Cardiac fibroblast (primary cell): ENCODE results near the gene LRRN4.

Experiments used
- DNase-seq, 2 donors: peaks; one replicate each; pipeline versions ENCODE4 v3.0.0 to v3.0.0-alpha.2; 2010; ENCODE audit warnings: low read depth in 2 of 2
- H3K4me3 ChIP-seq, 2 donors: replicated peaks in 1 of 2; 1 replicate in 1 of 2; 2 replicates in 1 of 2; pipeline ENCODE4 v1.5.1; 2011; ENCODE audit warnings: low read depth in 2 of 2, low read length in 2 of 2, mild to moderate bottlenecking in 2 of 2, moderate library complexity in 1 of 2
- TF ChIP-seq, protein P1 (sequence below): IDR thresholded peaks from one replicate; pipeline ENCODE4 v1.5.1; 2011; ENCODE audit warnings: low read depth, mild to moderate bottlenecking, low read length, inconsistent platforms

Gene LRRN4

GRCh38 chr20:6066582-6066981, 12.7 kb upstream of the LRRN4 start:
- DNase-seq, result no peak
- no peak overlapping the region for H3K4me3 ChIP-seq
- TF ChIP-seq, protein P1, sequence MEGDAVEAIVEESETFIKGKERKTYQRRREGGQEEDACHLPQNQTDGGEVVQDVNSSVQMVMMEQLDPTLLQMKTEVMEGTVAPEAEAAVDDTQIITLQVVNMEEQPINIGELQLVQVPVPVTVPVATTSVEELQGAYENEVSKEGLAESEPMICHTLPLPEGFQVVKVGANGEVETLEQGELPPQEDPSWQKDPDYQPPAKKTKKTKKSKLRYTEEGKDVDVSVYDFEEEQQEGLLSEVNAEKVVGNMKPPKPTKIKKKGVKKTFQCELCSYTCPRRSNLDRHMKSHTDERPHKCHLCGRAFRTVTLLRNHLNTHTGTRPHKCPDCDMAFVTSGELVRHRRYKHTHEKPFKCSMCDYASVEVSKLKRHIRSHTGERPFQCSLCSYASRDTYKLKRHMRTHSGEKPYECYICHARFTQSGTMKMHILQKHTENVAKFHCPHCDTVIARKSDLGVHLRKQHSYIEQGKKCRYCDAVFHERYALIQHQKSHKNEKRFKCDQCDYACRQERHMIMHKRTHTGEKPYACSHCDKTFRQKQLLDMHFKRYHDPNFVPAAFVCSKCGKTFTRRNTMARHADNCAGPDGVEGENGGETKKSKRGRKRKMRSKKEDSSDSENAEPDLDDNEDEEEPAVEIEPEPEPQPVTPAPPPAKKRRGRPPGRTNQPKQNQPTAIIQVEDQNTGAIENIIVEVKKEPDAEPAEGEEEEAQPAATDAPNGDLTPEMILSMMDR, result no peak

DNA sequence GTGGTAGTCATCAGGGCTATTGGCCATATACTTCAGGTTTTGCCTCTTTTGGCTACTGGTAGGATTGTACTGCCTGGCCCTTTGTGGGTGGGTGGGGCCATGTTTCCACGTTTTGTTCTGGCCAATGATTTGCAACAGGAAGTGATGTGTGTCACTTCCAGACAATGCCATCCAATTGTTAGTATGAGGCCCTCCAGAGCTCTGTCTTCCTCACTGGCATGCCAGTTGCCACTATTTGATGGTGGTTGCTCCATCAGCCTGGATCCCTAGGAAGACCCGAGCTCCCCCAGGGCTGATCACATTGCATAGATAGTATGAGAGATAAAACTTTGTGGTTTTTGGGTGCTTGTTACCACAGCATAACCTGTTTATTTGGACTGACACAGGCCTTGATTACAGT, 7.7 kb upstream of the LRRN4 start:
- no peak for DNase-seq
- TF ChIP-seq, protein P1, result no peak
- H3K4me3 ChIP-seq, result no peak overlapping the region

- no peak overlapping the region for H3K4me3 ChIP-seq
- no peak for DNase-seq
- TF ChIP-seq, protein P1, result no peak
Observed at GRCh38 chr20:6060213-6060612, 6.4 kb upstream of the LRRN4 start.

GRCh38 chr20:6058684-6059295, 4.9 kb upstream of the LRRN4 start:
- no peak overlapping the region for H3K4me3 ChIP-seq
- TF ChIP-seq, protein P1, result no peak
- DNase-seq, result peak in 1 of 2 donors; percentile 41

GRCh38 chr20:6057691-6058090, 3.8 kb upstream of the LRRN4 start:
- TF ChIP-seq, protein P1, result no peak
- DNase-seq, result no peak
- H3K4me3 ChIP-seq, result no peak overlapping the region

DNA sequence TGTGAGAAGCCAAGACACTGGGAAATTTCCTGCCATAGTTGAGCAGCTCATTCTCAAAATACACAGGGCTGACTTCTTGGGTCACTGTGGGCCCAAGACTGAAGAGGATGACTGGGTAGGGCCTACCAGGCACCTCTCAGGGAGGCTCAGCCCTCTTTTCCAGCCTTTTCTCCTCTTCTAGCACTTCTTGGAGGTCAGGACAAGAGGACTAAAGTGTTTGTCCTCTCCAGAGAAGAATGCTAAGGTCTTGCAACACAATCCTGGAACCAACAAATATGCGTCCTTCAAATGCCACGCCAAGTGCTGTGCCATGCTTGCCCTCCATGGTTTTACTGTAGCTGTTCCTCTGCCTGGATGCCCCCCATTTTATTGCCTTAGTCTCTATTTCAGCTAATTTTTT, 3.3 kb upstream of the LRRN4 start:
- TF ChIP-seq, protein P1, result no peak
- no peak overlapping the region for H3K4me3 ChIP-seq
- DNase-seq, result no peak

DNA sequence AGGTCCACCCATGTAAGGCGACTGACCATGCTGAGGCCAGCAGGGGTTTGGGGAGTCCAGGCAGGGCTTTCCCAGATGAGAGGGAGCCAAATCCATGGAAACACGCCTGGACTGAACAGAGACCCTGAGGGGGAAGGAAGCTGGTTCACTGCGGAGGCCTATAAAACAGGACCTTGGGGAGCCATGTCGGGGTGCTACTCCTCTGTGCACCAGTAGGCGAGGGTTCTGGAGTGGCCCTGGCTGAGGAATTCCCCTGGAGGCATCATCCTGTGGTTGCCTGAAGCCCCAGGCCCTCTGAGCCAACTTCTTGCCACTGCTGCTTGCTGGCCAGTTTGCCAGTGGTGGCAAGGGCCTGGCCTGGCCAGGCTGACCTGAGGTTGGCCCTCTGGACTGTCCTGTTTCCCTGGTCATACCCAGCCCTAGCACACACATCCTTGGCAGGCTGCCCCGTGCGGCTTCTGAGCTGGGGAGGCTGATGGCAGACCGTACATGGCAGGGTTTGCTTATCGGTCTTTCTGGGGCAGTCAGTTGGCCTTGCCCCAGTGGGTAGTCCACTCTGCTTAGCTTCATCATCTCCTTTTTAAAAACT, 2.2 kb upstream of the LRRN4 start:
- TF ChIP-seq, protein P1, result no peak
- DNase-seq, result no peak
- H3K4me3 ChIP-seq, result no peak overlapping the region
